NB4 (cell line): ENCODE data around the gene KLF11.

Experiments used
- POLR2A ChIP-seq: IDR thresholded peaks from 2 replicates; pipeline ENCODE4 v1.6.1; 2011; ENCODE audit warnings: mild to moderate bottlenecking; ENCODE audit not compliant: insufficient read length; ENCODE audit errors: extremely low read depth
- TF ChIP-seq, protein P1 (sequence below): IDR thresholded peaks from one replicate; pipeline ENCODE4 v1.5.1; 2012; ENCODE audit warnings: low read depth, low read length

DNA sequence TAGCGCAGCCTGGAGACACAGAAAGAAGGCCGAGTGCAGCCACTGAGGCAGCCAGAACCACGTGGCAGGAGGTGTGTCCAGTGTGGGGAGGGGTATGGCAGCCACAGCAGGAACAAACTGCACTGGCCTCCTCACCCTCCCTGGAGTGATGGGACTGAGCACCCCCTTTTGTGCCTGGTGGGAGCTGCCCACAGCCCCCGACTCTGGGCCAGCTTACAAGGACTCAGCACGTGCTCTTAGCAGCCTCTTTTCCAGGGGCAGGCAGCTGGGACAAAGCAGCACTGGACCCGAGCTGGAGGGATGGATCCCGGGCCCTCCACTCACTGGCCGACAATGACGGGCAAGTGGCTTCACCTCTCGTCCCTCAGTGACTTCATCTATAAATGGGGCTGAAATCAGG lies 5.2 kb upstream of the KLF11 start:
- TF ChIP-seq, protein P1, sequence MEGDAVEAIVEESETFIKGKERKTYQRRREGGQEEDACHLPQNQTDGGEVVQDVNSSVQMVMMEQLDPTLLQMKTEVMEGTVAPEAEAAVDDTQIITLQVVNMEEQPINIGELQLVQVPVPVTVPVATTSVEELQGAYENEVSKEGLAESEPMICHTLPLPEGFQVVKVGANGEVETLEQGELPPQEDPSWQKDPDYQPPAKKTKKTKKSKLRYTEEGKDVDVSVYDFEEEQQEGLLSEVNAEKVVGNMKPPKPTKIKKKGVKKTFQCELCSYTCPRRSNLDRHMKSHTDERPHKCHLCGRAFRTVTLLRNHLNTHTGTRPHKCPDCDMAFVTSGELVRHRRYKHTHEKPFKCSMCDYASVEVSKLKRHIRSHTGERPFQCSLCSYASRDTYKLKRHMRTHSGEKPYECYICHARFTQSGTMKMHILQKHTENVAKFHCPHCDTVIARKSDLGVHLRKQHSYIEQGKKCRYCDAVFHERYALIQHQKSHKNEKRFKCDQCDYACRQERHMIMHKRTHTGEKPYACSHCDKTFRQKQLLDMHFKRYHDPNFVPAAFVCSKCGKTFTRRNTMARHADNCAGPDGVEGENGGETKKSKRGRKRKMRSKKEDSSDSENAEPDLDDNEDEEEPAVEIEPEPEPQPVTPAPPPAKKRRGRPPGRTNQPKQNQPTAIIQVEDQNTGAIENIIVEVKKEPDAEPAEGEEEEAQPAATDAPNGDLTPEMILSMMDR, result no peak
- TF ChIP-seq POLR2A, result no peak
